ENCODE data around the gene PML. TPM values are rescaled to one million over a fixed set of nuclear protein-coding genes. Genes with fewer than 3 reads are reported as not detected.

The PML gene
- total RNA-seq, 2 donors from 2014 or later = 26.5 to 28.9 TPM

GRCh38 chr15:74024687-74025086 is 30.2 kb downstream of the PML start:
- H3K27ac ChIP-seq (ENCODE audit: low read depth, low read length) = no peak overlapping the region
- Mint-ChIP-seq H3K27ac (no peak overlapping the region), H3K4me1 (no peaks in the 10 kb centered on the region), H3K36me3 (ENCODE audit: low read depth) (peaks cover 31% of the 10 kb centered on the region), H3K27me3 (ENCODE audit: insufficient read depth) (no peaks in the 10 kb centered on the region), H3K9me3 (peaks cover 11% of the 10 kb centered on the region), H3K4me3 (no peak overlapping the region)
- no peak overlapping the region for H3K9ac ChIP-seq (ENCODE audit: extremely low read depth, low read length, poor library complexity, severe bottlenecking)
- peaks cover 40% of the 10 kb centered on the region for H3K36me3 ChIP-seq (ENCODE audit: control insufficient read depth, insufficient read depth, low read length)
- no peaks in the 10 kb centered on the region for H3K4me1 ChIP-seq (ENCODE audit: control insufficient read depth, insufficient read depth, low read length)
- no peak for DNase-seq
- no peak overlapping the region for H3K4me3 ChIP-seq (ENCODE audit: low read length)
- no peaks in the 10 kb centered on the region for H3K27me3 ChIP-seq (ENCODE audit: control insufficient read depth, insufficient read depth, low read length, poor library complexity, severe bottlenecking)
- 86 to 90% methylated on average over 2 of the region's 2 CpGs for WGBS, 2 experiments (ENCODE audit: insufficient coverage in 1 of 2, insufficient read length in 1 of 2)
- no peak for TF ChIP-seq CTCF (conservative IDR thresholded peaks at IDR 0.05)
- peaks cover 14% of the 10 kb centered on the region for H3K9me3 ChIP-seq (ENCODE audit: control insufficient read depth, low read length)

- H3K27ac ChIP-seq (ENCODE audit: low read depth, low read length) = no peak overlapping the region
- H3K9me3 Mint-ChIP-seq = peaks cover 4% of the 10 kb centered on the region
- peaks cover 7% of the 10 kb centered on the region for H3K9me3 ChIP-seq (ENCODE audit: control insufficient read depth, low read length)
- no peaks in the 10 kb centered on the region for H3K4me1 ChIP-seq (ENCODE audit: control insufficient read depth, insufficient read depth, low read length)
- no peaks in the 10 kb centered on the region for H3K4me1 Mint-ChIP-seq
- H3K4me3 ChIP-seq (ENCODE audit: low read length) = no peak overlapping the region
- no peak for DNase-seq
- no peaks in the 10 kb centered on the region for H3K27me3 ChIP-seq (ENCODE audit: control insufficient read depth, insufficient read depth, low read length, poor library complexity, severe bottlenecking)
- peaks cover 36% of the 10 kb centered on the region for H3K36me3 ChIP-seq (ENCODE audit: control insufficient read depth, insufficient read depth, low read length)
- H3K27ac Mint-ChIP-seq = no peak overlapping the region
- peaks cover 26% of the 10 kb centered on the region for H3K36me3 Mint-ChIP-seq (ENCODE audit: low read depth)
- H3K27me3 Mint-ChIP-seq (ENCODE audit: insufficient read depth) = no peaks in the 10 kb centered on the region
- WGBS, 2 experiments (ENCODE audit: insufficient coverage in 1 of 2, insufficient read length in 1 of 2) = 90 to 95% methylated on average over 4 to 5 of the region's 5 CpGs
- no peak overlapping the region for H3K4me3 Mint-ChIP-seq
- no peak for TF ChIP-seq CTCF (conservative IDR thresholded peaks at IDR 0.05)
- H3K9ac ChIP-seq (ENCODE audit: extremely low read depth, low read length, poor library complexity, severe bottlenecking) = no peak overlapping the region
These were observed 30.9 kb downstream of the PML start for GRCh38 chr15:74025436-74025835.

GRCh38 chr15:74027688-74028087 is 33.2 kb downstream of the PML start:
- no peaks in the 10 kb centered on the region for H3K27me3 Mint-ChIP-seq (ENCODE audit: insufficient read depth)
- DNase-seq = no peak
- Histone ChIP-seq H3K4me3 (ENCODE audit: low read length) (no peak overlapping the region), H3K4me1 (ENCODE audit: control insufficient read depth, insufficient read depth, low read length) (no peaks in the 10 kb centered on the region), H3K36me3 (ENCODE audit: control insufficient read depth, insufficient read depth, low read length) (peaks cover 30% of the 10 kb centered on the region), H3K27ac (ENCODE audit: low read depth, low read length) (no peak overlapping the region), H3K9me3 (ENCODE audit: control insufficient read depth, low read length) (no peaks in the 10 kb centered on the region), H3K9ac (ENCODE audit: extremely low read depth, low read length, poor library complexity, severe bottlenecking) (no peak overlapping the region), H3K27me3 (ENCODE audit: control insufficient read depth, insufficient read depth, low read length, poor library complexity, severe bottlenecking) (no peaks in the 10 kb centered on the region)
- no peak overlapping the region for H3K27ac Mint-ChIP-seq
- no peaks in the 10 kb centered on the region for H3K9me3 Mint-ChIP-seq
- H3K4me1 Mint-ChIP-seq = no peaks in the 10 kb centered on the region
- TF ChIP-seq CTCF (conservative IDR thresholded peaks at IDR 0.05) = no peak
- 85 to 95% methylated on average over 2 to 3 of the region's 3 CpGs for WGBS, 2 experiments (ENCODE audit: insufficient coverage in 1 of 2, insufficient read length in 1 of 2)
- peaks cover 14% of the 10 kb centered on the region for H3K36me3 Mint-ChIP-seq (ENCODE audit: low read depth)
- no peak overlapping the region for H3K4me3 Mint-ChIP-seq
